Astrocyte (in vitro differentiated cells and primary cell): ENCODE measurements around the gene LRRC2. TPM values are rescaled to one million over a fixed set of nuclear protein-coding genes. Genes with fewer than 3 reads are reported as not detected.

ENCODE experiments used
- DNase-seq: peaks from one replicate; pipeline ENCODE4 v3.0.0-alpha.2; 2010; ENCODE audit warnings: low read depth
- FAIRE-seq: peaks from 2 replicates; lab custom pipeline; 2011; peaks lifted over from hg19 to GRCh38; lab: Jason Lieb, UNC
- H2AFZ ChIP-seq: 2 replicates; pipeline ENCODE4 v1.6.0; 2012; ENCODE audit warnings: low read depth, low read length, inconsistent platforms
- H3K27ac ChIP-seq: 2 replicates; pipeline ENCODE4 v1.5.1; 2011; ENCODE audit warnings: low read depth, low read length, inconsistent platforms
- H3K27me3 ChIP-seq: 2 replicates; pipeline ENCODE4 v1.6.0; 2011; ENCODE audit warnings: low read length, inconsistent platforms; ENCODE audit not compliant: insufficient read depth
- H3K36me3 ChIP-seq: 2 replicates; pipeline ENCODE4 v1.5.1; 2011; ENCODE audit warnings: low read length, inconsistent platforms; ENCODE audit not compliant: insufficient read depth
- H3K4me1 ChIP-seq: 2 replicates; pipeline ENCODE4 v1.5.1; 2011; ENCODE audit warnings: low read length, inconsistent platforms; ENCODE audit not compliant: insufficient read depth
- H3K4me2 ChIP-seq: 2 replicates; pipeline ENCODE4 v1.6.0; 2012; ENCODE audit warnings: low read length, inconsistent platforms
- H3K4me3 ChIP-seq: 2 replicates; pipeline ENCODE4 v1.5.1; 2011; ENCODE audit warnings: low read depth, mild to moderate bottlenecking, low read length, inconsistent platforms; ENCODE audit not compliant: insufficient read depth
- H3K79me2 ChIP-seq: 2 replicates; pipeline ENCODE4 v1.6.0; 2012; ENCODE audit warnings: mild to moderate bottlenecking, low read length, inconsistent platforms; ENCODE audit not compliant: insufficient read depth
- H3K9ac ChIP-seq: 2 replicates; pipeline ENCODE4 v1.6.0; 2012; ENCODE audit warnings: mild to moderate bottlenecking, low read length, inconsistent platforms
- H3K9me3 ChIP-seq: 2 replicates; pipeline ENCODE4 v1.5.1; 2012; ENCODE audit warnings: low read depth, mild to moderate bottlenecking, low read length, inconsistent platforms; ENCODE audit not compliant: insufficient read depth
- H4K20me1 ChIP-seq: 2 replicates; pipeline ENCODE4 v1.6.0; 2012; ENCODE audit warnings: low read length, inconsistent platforms; ENCODE audit not compliant: insufficient read depth
- H3K27ac Mint-ChIP-seq: one replicate; pipeline ENCODE4 v1.8.0; 2021; ENCODE audit warnings: mild to moderate bottlenecking, mixed read lengths; ENCODE audit not compliant: unreplicated experiment
- H3K27me3 Mint-ChIP-seq: one replicate; pipeline ENCODE4 v1.8.0; 2021; ENCODE audit warnings: low read depth, mixed read lengths; ENCODE audit not compliant: unreplicated experiment
- H3K36me3 Mint-ChIP-seq: one replicate; pipeline ENCODE4 v1.8.0; 2021; ENCODE audit warnings: low read depth, mixed read lengths; ENCODE audit not compliant: unreplicated experiment
- H3K4me1 Mint-ChIP-seq: one replicate; pipeline ENCODE4 v1.8.0; 2021; ENCODE audit warnings: low read depth, mixed read lengths; ENCODE audit not compliant: unreplicated experiment
- H3K4me3 Mint-ChIP-seq: one replicate; pipeline ENCODE4 v1.8.0; 2021; ENCODE audit warnings: mild to moderate bottlenecking, moderate library complexity, mixed read lengths; ENCODE audit not compliant: unreplicated experiment
- H3K9me3 Mint-ChIP-seq: one replicate; pipeline ENCODE4 v1.8.0; 2021; ENCODE audit warnings: mild to moderate bottlenecking, mixed read lengths; ENCODE audit not compliant: unreplicated experiment
- CTCF ChIP-seq: IDR thresholded peaks from 2 replicates; pipeline ENCODE4 v1.5.1; 2011; ENCODE audit warnings: low read depth, mild to moderate bottlenecking, inconsistent platforms, low read length, moderate library complexity; ENCODE audit not compliant: insufficient read depth
- EZH2 ChIP-seq: IDR thresholded peaks from 2 replicates; pipeline ENCODE4 v1.6.1; 2012; ENCODE audit warnings: mild to moderate bottlenecking, low read length, inconsistent platforms; ENCODE audit not compliant: insufficient read depth
- total RNA-seq: library from RNA; stranded (reverse); gene quantifications from 2 replicates; pipeline ENCODE4 v1.2.1, GENCODE V29; 2021

LRRC2 gene
- total RNA-seq, 1 donor from 2014 or later: 0.32 TPM

- DNase-seq (peak; percentile 72), FAIRE-seq (no peak)
- H3K9me3 ChIP-seq: no peaks in the 10 kb centered on the region
- TF ChIP-seq EZH2: no peak
- TF ChIP-seq CTCF: peak; percentile 98
- peaks cover 4% of the 10 kb centered on the region for H3K9me3 Mint-ChIP-seq
- no peak overlapping the region for H3K4me3 ChIP-seq
- no peaks in the 10 kb centered on the region for H3K27me3 ChIP-seq
- H3K36me3 Mint-ChIP-seq: peaks cover 1% of the 10 kb centered on the region
- no peak overlapping the region for H3K9ac ChIP-seq
- H3K27ac ChIP-seq: no peak overlapping the region
- no peak overlapping the region for H3K27ac Mint-ChIP-seq
- peak overlapping the region; percentile 42 for H3K4me2 ChIP-seq
- H4K20me1 ChIP-seq: no peaks in the 10 kb centered on the region
- H3K4me1 ChIP-seq: peaks cover 14% of the 10 kb centered on the region
- peaks cover 20% of the 10 kb centered on the region for H3K4me1 Mint-ChIP-seq
- H3K27me3 Mint-ChIP-seq: peaks cover 12% of the 10 kb centered on the region
- H3K4me3 Mint-ChIP-seq: peak overlapping the region; percentile 20
- no peaks in the 10 kb centered on the region for H3K36me3 ChIP-seq
- H2AFZ ChIP-seq: no peak overlapping the region
- H3K79me2 ChIP-seq: no peaks in the 10 kb centered on the region
These were observed 77.3 kb downstream of the LRRC2 start for GRCh38 chr3:46488735-46489361.

- H3K27me3 Mint-ChIP-seq: peaks cover 5% of the 10 kb centered on the region
- H3K27ac Mint-ChIP-seq: no peak overlapping the region
- DNase-seq: no peak
- Histone ChIP-seq H3K9me3 (no peaks in the 10 kb centered on the region), H3K4me3 (no peak overlapping the region), H3K36me3 (no peaks in the 10 kb centered on the region), H2AFZ (no peak overlapping the region), H3K27ac (no peak overlapping the region), H3K4me1 (peaks cover 21% of the 10 kb centered on the region), H3K79me2 (no peaks in the 10 kb centered on the region), H3K9ac (no peak overlapping the region), H3K27me3 (no peaks in the 10 kb centered on the region), H4K20me1 (no peaks in the 10 kb centered on the region), H3K4me2 (no peak overlapping the region)
- no peak overlapping the region for H3K4me3 Mint-ChIP-seq
- FAIRE-seq: no peak
- no peaks in the 10 kb centered on the region for H3K36me3 Mint-ChIP-seq
- TF ChIP-seq CTCF (no peak), EZH2 (no peak)
- H3K9me3 Mint-ChIP-seq: no peaks in the 10 kb centered on the region
- peaks cover 19% of the 10 kb centered on the region for H3K4me1 Mint-ChIP-seq
These were observed 80.3 kb downstream of the LRRC2 start for GRCh38 chr3:46485779-46486175.
